Islet precursor cell (in vitro differentiated cells): Measurements from ENCODE around the gene PSIP1.
A peak's percentile ranks its signal among the peaks of the same experiment; 100 is the strongest.
"Not testable (repeated sequence)": the region's sequence is repeated elsewhere in the genome, so short reads cannot be mapped to it uniquely, and the experiment has no call there.

Experiments used
- DNase-seq: peaks from one replicate; pipeline ENCODE4 v3.0.0-alpha.2; 2018

Gene PSIP1

DNA sequence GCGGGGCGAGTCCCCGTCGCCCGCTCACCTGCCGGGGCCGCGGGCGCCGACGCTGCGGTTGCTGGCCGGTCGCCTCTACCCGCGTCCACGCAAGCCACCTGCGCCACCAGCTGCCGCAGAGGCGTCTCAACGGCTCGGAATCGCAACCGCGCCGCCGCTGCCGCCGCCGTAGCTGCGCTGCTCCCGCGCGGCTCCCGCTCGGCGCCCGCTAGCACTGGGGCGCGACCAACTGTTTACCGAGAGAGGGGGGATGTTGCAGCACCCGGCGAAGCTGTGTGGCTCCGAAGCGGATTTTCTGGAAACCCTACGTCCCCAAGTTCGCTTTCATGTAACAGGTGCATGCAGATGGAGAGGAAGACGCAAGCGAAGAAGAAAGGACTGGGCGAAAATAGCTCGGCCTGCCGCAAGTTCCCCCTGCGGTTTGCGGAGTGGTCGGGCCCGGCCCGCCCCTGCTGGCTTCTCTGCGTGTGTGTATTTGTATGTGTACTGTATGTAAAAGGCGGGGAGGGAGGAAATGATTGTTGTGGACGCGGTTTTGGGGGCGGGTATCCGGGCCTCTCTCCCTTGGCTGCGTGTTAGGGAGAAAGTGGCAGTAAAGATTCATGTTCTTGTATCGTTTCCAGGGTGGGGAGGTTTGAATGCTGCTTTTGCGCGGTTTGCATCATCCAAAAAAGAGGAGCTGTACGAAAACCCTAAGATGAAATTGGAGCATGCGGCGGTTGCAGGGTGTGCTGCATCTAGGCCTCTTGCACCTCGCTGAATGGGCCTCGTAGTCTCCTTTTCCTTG is at the start of gene PSIP1:
Gene PSIP1 (minus strand): TSS at position 182 of the 787 bp plus-strand sequence. CDS start 782 bp downstream, outside the sequence.
- peak; percentile 87 for DNase-seq

DNA sequence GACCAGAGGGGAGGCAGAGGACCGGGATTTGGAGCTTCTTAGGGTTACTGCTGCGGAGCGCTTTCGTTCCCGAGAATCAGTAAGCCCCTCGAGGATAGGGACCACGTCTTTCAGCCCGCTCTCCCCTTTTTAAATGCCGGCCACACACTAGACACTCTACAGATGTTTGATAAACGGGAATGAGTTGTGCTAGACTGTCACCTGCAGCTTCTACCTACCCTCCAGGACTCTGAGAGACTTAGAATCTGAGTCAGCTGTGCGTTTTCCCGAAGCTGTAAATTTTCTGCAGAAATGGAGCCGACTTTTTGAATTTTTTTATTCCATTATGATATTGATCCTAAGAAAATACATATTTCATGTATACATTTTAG is 42.7 kb upstream of the PSIP1 start:
- no peak for DNase-seq

DNA sequence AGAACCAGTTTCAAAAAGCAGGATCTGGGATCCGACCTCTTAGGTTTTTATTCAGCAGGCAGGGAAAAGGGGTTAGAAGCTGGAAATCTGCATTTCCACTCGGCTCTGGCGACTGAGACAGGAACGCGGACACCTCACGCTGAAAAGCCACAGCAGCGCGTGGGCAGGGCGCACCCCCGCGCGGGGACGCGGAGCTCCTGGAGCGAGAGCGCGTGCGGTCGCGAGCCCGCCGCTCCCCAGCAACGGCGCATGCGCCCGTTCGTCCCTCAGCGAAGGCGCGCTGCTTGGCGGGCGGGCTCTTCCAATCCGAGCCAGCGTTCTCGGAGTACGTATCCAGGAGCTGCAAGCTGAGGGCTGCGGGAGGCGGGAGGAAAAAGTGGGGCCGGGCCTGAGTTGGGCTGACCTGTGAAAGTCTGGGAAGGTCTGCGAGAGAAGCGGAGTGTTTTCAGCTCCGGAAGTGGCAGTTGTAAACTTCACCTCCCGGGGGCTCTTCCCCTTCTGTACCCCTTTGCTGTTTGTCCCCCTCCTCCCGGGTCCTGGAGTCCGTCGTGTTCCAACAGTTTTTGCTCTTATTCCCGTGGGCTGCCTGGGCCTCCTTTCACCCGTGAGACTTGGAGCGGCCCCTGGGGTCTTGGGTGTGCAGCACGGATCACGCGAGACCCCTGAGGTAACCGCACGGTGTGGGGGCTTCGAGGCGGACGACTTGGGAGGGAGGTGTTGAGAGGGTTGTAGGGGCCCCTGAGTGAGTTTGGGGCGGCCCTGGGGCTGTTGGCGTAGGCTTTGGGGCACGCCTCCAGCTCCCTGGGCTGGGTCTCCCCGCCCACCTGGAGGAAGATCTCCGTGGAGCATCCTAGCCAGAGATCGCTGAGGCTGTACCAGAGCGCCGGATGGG is 42.1 kb upstream of the PSIP1 start, which contains the start of gene CCDC171:
Gene CCDC171 (plus strand): TSS at position 408 of the 892 bp plus-strand sequence. CDS start 11,046 bp downstream, outside the sequence.
- DNase-seq: peak; percentile 99

DNA sequence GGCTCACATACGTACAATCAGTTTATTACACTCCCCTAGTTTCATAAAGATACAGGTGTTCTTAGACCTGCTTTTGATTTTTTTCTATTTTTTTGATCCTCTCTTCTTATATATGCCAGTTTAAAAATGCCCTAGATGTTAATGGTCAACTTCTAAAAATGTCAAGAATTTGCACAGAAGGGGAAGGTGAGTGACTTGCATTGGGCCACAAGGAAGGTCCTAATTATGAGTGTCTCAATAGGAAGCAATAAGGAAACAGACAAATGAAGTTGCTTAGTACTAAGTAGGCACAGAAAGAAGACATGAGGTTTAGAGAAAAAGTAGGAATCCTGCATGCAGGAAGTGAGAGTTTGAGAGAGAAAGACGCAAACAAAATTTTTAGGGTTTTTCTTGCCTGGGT is 38.8 kb upstream of the PSIP1 start:
- DNase-seq: no peak

DNA sequence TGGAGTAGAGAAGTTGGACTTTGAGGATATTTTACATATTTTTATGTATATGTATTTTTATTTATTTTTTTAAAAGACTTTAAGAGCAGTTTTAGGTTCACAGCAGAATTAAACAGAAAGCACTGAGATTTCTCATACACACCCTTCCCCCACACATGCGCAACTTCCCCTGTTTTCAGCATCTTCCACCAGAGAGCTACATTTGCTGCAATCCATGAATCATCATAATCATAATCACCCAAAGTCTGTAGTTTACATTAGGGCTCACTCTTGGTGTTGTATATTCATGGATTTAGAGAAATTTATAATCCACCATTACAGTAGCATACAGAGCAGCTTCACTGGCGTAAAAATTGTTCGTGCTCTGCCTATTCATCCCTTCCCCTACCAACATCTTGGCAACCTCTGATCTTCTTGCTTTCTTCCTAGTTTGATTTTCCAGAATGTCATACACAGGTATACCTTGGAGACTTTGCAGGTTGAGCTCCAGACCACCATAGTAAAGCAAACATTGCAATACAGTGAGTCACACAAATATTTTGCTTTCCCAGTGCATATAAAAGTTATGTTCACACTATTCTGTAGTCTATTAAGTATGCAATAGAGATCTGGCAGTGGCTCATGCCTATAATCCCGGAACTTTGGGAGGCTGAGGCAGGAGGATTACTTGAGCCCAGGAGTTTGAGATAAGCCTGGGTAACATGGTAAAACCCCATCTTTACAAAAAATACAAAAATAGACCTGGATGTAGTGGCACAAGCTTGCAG is 32.5 kb upstream of the PSIP1 start:
- no peak for DNase-seq

DNA sequence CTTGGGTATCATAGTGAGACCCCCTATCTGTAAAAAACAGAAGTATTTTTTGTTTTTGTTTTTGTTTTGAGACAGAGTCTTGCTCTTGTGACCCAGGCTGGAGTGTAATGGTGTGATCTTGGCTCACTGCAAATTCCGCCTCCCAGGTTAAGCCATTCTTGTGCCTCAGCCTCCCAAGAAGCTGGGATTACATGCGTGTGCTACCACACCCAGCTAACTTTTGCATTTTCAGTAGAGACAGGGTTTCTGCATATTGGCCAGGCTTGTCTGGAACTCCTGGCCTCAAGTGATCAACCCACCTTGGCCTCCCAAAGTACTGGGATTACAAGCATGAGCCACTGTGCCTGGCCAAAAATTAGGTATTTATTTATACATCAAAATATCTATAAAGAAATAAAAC is 31.9 kb upstream of the PSIP1 start:
- DNase-seq: no peak

DNA sequence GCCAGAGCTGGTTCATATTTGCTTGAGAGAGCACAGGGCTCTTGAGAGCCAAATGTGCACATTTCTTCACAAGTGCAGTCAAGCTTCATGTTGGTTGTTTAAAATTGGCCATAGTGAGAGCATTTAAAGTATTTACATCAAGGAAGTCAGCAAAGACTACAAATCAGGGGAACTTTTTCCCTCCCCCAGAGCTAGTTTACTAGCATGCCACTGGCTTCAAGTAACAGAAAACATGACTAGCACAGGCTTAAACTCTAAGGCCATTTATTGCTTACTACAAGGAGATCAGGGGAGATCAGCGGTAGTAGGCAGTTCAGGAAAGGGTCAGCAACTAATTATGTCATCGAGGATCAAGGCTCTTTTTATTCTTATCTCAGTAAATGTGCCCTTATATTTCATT is 31.1 kb upstream of the PSIP1 start:
- no peak for DNase-seq

DNA sequence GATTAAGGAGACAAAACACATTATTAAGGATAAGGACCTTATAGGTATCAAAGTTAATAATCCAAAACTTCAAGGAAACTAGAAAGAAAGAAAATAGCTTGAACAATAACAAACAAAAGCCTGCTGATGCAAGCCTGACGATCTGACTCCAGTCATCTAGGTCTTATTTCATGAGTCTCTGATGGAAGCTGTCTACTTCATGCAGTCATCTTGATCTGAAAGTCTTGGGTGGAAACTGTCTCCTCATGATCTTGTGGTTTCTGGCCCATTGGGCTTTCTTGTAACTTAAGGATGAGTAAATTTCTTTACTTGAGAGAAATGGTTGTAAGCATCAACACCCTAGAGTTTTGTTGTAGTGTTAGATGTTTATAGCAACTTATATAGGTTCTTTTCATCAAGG is 20.6 kb upstream of the PSIP1 start:
- no peak for DNase-seq

DNA sequence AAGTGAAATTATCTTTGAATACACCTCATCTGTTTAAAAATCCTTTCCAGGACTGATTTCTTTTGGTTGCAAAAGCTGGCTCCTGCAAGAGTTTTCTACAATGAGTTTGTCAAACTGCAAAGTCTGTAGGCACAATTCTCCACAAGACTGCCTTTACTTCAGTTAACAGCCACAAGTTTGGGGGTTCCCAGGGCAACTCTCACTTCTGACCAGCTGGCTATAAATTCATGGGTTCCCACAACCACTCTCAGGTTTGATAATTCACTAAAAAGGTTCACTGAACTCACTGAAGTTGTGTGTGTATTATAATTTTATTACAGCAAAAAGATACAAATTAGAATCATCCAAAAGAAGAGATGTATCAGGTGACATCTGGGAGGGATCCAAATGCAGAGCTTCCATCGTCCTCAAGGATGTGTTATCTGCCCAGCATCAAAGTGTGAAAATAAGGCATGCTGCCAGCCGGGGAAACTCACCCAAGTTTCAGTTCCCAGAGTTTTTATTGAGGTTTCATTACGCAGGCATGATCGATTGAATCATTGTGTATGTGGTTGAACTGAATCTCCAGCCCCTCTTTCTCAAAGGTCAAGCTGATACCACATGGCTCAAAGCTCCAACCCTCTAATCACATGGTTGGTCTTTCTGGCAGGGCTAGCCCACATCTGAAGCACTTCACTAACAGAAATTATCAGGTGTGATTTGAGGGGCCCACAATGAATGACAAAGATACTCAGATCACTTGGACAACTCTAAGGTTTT is 19.0 kb upstream of the PSIP1 start:
- DNase-seq: no peak

DNA sequence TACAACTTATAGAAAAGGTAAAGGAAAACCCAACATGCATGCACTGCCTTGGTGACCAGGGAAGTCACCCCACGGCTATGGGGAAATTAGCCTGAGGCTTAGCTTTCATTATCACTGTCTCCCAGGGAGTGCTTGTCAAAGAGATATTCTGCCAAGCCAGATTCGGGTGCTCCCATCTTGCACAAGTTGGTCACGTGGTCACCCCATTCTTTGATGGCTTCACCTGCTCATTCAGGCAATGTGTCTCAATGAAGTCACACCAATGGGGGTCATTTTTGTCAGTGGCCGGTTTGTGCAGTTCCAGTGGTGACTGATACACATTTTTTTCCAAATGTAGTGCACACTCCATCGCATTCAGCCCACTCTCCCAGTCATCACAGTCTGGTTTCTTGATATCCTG is 16.3 kb upstream of the PSIP1 start:
- DNase-seq: not testable (repeated sequence)

DNA sequence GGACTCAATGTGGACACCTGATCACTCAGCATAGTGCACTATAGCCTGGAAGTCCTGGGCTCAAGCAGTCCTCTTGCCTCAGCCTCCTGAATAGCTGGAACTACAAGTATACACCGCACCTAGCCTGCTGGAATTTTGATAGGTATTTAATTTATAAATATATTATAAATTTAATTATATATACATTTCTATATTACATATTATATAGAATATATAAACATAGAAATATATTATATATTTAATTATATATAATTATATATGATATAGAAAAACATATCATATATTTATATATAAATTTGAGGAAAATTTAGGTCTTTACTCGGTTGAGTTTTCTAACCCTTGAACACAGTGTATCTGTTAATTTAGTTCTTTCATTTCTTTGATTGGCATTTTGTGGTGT is 15.2 kb upstream of the PSIP1 start:
- no peak for DNase-seq

DNA sequence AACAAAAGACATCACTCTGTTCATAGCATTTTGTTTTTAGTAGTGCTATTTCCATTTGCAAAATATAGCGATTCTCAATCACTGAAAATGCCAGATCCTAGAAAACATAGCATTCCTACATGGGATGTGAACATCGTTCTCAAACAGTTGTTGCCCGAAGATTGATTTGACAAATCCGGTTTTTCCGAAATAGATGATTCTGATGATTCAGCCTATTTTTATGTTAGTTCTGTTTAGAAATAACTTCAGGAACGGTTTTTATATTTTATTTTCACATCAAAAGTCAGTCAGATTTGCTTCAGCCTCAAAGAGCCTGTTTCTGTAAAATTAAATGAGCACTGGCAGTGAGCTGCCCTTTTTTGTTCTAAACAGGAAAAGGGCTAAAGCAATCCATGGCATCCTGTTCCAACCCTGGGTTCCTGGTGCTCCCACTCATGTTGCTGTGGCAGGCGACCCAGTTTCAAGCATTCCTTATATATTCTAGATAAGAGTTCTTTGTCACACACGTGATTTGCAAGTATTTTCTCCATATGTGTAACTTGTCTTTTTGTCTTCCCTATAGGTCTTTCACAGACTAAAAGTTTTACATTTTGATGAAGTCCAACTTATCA is 14.2 kb upstream of the PSIP1 start:
- DNase-seq: no peak

DNA sequence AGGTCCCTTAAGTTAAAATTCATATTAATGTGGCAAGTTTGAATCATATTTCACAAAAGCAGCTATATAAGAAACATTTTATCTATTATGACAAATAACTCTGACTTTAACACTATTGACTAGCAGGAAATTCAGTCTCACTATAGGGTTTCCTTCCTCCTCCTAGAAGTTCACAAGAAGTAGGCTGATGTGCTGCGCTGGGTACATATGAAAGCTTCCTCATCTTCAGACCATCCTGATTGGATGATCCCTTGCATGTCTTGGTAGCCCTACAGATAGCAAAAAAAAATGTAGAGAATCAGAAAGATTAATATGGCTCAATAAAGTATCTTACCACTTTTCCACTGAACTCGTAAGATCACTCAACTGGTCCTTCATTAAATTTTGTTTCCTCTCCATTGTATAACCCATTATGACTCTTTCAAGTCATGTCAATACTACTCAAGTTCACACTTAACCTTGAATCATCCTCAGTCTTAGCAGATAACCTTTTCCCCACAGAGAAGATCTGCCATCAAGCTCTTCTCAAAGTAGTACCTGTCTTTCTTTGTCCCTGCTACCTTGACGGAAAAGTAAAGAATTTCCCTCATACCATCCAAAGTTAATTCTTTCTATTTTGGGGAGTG is 11.5 kb upstream of the PSIP1 start:
- no peak for DNase-seq

DNA sequence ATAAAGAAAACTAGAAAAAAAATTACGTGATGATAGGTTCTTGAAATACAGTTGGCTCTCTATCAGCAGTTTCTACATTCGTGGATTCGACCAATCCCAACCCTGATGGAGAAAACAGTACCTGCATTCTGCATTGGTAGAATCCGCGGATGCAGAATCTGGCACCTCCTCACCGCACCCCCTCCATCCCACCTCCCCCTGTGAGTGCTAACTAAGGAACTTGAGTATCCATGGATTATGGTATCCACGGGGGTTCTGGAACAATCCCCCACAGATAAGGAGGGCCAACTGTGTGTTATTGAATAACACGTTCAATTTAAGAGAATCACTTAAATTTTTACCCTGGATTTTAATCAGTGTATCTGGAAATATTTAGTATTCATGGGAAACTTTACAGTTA is 10.5 kb upstream of the PSIP1 start:
- no peak for DNase-seq

DNA sequence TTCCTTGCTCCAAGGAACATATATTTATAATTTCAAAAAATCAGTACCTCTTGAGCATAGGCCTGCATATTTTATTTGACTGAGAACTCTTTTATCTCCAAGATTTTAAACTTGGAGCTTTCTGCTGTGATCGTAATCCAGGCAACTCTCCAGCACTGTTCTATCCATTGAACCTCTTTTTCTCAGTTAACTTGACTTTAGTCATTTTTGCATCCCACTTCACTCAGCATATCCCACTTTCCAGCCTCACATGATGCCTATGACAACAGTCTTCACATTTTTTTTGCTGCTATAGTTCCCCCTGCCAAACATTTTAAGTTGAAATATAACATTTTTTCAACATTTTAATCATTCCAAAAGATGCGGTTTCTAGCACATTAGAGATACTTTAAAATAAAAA is 9.1 kb upstream of the PSIP1 start:
- no peak for DNase-seq

DNA sequence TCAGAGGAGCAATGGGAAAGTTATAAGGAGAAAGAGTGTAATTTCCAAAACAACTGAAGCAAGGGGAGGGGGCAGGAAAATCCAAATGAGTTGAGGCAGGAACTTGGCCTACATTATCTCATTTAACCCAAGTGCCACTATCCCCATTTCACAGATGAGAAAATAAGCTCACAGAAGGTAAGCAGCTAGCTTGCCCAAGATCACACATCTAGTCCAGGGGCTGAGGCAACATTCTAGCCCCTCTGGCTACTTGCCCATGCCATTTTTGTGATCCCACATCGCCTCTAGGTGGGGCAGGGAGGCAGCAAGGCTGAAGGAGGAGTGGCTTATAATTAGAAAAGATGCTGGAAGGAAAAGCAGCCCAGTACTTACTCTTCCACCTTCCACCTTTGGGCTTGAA is 2.6 kb upstream of the PSIP1 start:
- peak; percentile 74 for DNase-seq

DNA sequence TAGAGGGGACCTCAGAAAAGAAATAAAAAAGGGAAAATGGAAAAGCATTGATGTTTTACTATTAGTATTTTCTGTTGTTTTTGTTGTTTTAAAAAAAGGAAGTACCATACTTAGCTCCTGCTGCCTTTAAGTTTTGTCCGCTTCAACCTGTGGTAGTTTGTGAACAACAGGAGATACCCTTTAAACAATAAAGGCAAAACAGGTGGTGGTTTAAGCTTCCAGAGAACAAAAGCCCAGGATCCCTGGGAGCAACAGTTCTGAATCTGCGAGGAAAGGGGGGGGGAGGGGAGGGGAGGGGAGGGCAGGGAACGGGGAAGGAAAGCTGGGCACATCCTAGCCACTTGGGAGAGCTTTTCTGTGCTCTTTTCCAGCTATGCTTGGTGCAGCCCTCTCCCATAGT is 2.1 kb upstream of the PSIP1 start:
- no peak for DNase-seq

DNA sequence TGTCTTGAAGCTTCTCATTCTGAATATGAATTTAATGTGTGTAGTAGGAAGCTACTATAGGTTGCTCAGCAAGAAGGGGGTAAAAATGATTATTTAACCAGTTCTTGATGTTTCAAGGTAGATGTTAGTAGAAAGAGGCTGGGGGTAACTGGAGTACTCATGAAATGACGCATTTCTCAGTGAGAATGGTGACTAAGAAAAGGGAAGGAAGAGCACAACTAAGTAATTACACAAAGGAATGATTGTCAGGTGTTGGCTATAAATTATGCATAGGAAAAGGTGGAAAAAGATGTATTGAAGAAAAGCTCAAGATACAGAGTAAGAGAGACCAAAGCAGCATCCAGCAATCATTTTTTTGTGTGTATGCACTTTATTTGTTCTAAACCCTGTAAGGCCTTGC is 1.4 kb upstream of the PSIP1 start:
- DNase-seq: no peak

DNA sequence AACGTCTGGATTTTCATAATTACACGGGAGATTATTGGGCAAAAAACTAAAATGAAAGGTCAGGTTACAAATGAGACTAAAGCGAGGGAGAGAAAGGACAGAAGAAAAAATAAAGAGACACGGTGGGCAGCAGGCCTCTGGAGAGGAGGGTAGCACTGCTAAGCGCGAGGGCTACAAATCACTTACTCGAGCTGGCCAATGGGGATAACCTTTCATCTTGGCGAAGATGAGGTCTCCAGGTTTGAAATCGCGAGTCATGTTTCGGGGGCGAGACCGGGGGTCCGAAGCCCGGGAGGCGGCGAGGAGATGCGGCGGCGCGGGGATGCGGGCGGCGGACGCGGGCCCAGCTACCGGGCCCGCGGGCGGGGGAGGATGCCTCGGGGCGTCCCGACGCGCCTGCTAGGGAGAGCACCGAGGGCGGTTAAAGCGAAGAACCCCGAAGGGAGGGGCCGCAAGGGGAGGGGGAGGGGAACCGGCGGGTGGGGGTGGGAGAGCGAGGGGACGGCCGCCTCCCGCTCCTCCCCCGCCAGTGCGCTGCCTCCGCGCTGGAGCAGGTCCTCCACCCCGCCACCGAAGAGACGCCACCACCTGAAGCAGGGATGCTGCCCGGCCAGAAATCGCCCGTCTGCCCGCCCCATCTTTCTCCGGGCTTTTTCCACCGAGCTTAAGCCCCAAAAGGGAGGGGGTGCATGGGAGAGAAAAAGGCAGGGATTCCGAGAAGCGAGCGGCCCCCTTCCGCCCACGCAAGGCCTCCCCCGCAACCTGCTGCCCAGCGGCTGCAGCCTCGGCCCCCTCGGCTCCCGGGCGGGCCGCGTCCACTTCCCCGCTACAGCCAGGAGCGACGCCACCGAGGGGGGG is 610 bp downstream of the PSIP1 start:
- DNase-seq: peak; percentile 70

DNA sequence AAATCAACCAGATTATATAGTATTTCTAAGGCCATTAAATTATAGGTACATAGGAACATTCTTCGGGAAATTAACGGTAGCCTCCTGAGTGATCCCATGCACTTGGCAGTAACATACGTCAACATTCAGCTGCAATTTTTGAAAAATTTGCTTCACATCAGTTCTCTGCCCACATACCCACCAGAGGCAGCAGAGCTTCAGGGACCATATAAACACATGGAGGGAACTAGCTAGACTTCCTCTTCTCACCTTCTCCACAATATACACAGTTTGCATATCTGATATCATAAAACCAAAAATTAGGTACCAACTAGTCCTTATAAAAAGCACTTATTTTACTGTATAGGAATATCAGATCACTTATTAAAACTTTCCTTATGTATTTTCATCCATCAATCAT is 4.8 kb downstream of the PSIP1 start:
- no peak for DNase-seq

DNA sequence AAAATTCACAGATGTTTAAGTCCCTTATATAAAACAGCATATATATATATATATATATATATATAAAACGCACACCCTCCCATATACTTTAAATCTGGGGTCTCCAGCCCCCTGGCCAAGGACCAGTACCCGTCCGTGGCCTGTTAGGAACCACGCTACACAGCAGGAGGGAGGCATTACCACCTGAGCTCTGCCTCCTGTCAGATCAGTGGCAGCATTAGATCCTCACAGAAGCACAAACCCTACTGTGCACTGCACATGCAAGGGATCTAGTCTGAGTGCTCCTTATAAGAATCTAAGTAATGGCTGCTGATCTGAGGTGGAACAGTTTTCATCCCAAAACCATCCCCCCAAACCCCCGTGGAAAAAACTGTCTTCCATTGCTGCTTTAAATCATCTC is 9.0 kb downstream of the PSIP1 start:
- DNase-seq: no peak
